IgD-negative memory B cell (primary cell): ENCODE results near the gene PKNOX2. TPM values are rescaled to one million over a fixed set of nuclear protein-coding genes. Genes with fewer than 3 reads are reported as not detected.
A peak's percentile ranks its signal among the peaks of the same experiment; 100 is the strongest.

ENCODE experiments used
- H3K27ac Mint-ChIP-seq, 3 donors: one replicate each; pipeline ENCODE4 v1.8.0; 2020 to 2022; ENCODE audit warnings: mild to moderate bottlenecking in 3 of 3, mixed read lengths in 3 of 3, moderate library complexity in 1 of 3
- H3K27me3 Mint-ChIP-seq: one replicate; pipeline ENCODE4 v1.8.0; 2021; ENCODE audit warnings: mixed read lengths
- H3K36me3 Mint-ChIP-seq: one replicate; pipeline ENCODE4 v1.8.0; 2020; ENCODE audit warnings: mild to moderate bottlenecking, mixed read lengths
- H3K4me1 Mint-ChIP-seq, 3 donors: one replicate each; pipeline ENCODE4 v1.8.0; 2020 to 2022; ENCODE audit warnings: mixed read lengths in 3 of 3, mild to moderate bottlenecking in 1 of 3
- H3K4me3 Mint-ChIP-seq, 4 donors: one replicate each; pipeline ENCODE4 v1.8.0; 2020 to 2022; ENCODE audit warnings: mild to moderate bottlenecking in 4 of 4, mixed read lengths in 4 of 4, moderate library complexity in 3 of 4
- H3K9me3 Mint-ChIP-seq, 3 donors: one replicate each; pipeline ENCODE4 v1.8.0; 2020 to 2021; ENCODE audit warnings: mixed read lengths in 3 of 3, mild to moderate bottlenecking in 1 of 3
- polyA plus RNA-seq: library from polyadenylated mRNA; unstranded; fragments of 300-500 nt; fragmentation: Illumina TruSeq; gene quantifications from one replicate; pipeline ENCODE4 v1.2.3, GENCODE V29; 2021

PKNOX2 gene
- polyA plus RNA-seq, 1 donor from 2014 or later, result not detected

GRCh38 chr11:125330462-125331325 lies 166.1 kb downstream of the PKNOX2 start:
- Mint-ChIP-seq H3K4me3 (peak overlapping the region in 1 of 4 donors; percentile 37), H3K36me3 (no peaks in the 10 kb centered on the region), H3K27ac (no peak overlapping the region)

GRCh38 chr11:125331357-125332035 lies 166.9 kb downstream of the PKNOX2 start:
- Mint-ChIP-seq H3K27ac (no peak overlapping the region), H3K27me3 (peaks cover 19% of the 10 kb centered on the region)

More at GRCh38 chr11:125330462-125331325, 166.1 kb downstream of the PKNOX2 start:
- Mint-ChIP-seq H3K4me1 (no peaks in the 10 kb centered on the region), H3K27me3 (peaks cover 23% of the 10 kb centered on the region), H3K9me3 (no peaks in the 10 kb centered on the region)

GRCh38 chr11:125332821-125333220 lies 168.3 kb downstream of the PKNOX2 start:
- Mint-ChIP-seq H3K27ac (no peak overlapping the region), H3K4me3 (no peak overlapping the region), H3K36me3 (no peaks in the 10 kb centered on the region), H3K9me3 (no peaks in the 10 kb centered on the region), H3K4me1 (no peaks in the 10 kb centered on the region), H3K27me3 (peaks cover 10% of the 10 kb centered on the region)

More at GRCh38 chr11:125331357-125332035, 166.9 kb downstream of the PKNOX2 start:
- Mint-ChIP-seq H3K4me1 (no peaks in the 10 kb centered on the region), H3K36me3 (no peaks in the 10 kb centered on the region), H3K9me3 (no peaks in the 10 kb centered on the region), H3K4me3 (no peak overlapping the region)

GRCh38 chr11:125333354-125334073 lies 169.0 kb downstream of the PKNOX2 start:
- Mint-ChIP-seq H3K36me3 (no peaks in the 10 kb centered on the region), H3K4me3 (no peak overlapping the region), H3K27me3 (peaks cover 10% of the 10 kb centered on the region), H3K27ac (no peak overlapping the region), H3K9me3 (no peaks in the 10 kb centered on the region), H3K4me1 (no peaks in the 10 kb centered on the region)

GRCh38 chr11:125335106-125335505 lies 170.6 kb downstream of the PKNOX2 start:
- Mint-ChIP-seq H3K4me3 (no peak overlapping the region), H3K4me1 (no peaks in the 10 kb centered on the region), H3K9me3 (no peaks in the 10 kb centered on the region), H3K36me3 (no peaks in the 10 kb centered on the region), H3K27ac (no peak overlapping the region), H3K27me3 (peaks cover 8% of the 10 kb centered on the region)

- no peaks in the 10 kb centered on the region for H3K4me1 Mint-ChIP-seq
- H3K27me3 Mint-ChIP-seq, result peaks cover 6% of the 10 kb centered on the region
- no peak overlapping the region for H3K4me3 Mint-ChIP-seq
- H3K9me3 Mint-ChIP-seq, result no peaks in the 10 kb centered on the region
- H3K27ac Mint-ChIP-seq, result no peak overlapping the region
- H3K36me3 Mint-ChIP-seq, result no peaks in the 10 kb centered on the region
These were observed 173.6 kb downstream of the PKNOX2 start for GRCh38 chr11:125337836-125338834.

- no peaks in the 10 kb centered on the region for H3K9me3 Mint-ChIP-seq
- H3K4me3 Mint-ChIP-seq, result no peak overlapping the region
- no peaks in the 10 kb centered on the region for H3K4me1 Mint-ChIP-seq
- peaks cover 10% of the 10 kb centered on the region for H3K27me3 Mint-ChIP-seq
- no peak overlapping the region for H3K27ac Mint-ChIP-seq
- H3K36me3 Mint-ChIP-seq, result no peaks in the 10 kb centered on the region
These were observed 174.6 kb downstream of the PKNOX2 start for GRCh38 chr11:125338886-125339811.

GRCh38 chr11:125341676-125342075 lies 177.1 kb downstream of the PKNOX2 start:
- Mint-ChIP-seq H3K4me1 (no peaks in the 10 kb centered on the region), H3K4me3 (no peak overlapping the region), H3K27me3 (peaks cover 14% of the 10 kb centered on the region), H3K36me3 (no peaks in the 10 kb centered on the region), H3K9me3 (peaks cover 0 to 2% (median 0%) of the 10 kb centered on the region in 3 donors), H3K27ac (no peak overlapping the region)

GRCh38 chr11:125342281-125342930 lies 177.9 kb downstream of the PKNOX2 start:
- Mint-ChIP-seq H3K27ac (no peak overlapping the region), H3K27me3 (peaks cover 14% of the 10 kb centered on the region), H3K36me3 (no peaks in the 10 kb centered on the region), H3K4me3 (no peak overlapping the region), H3K4me1 (no peaks in the 10 kb centered on the region), H3K9me3 (peaks cover 0 to 2% (median 0%) of the 10 kb centered on the region in 3 donors)

- Mint-ChIP-seq H3K4me3 (no peak overlapping the region), H3K4me1 (no peaks in the 10 kb centered on the region), H3K36me3 (peaks cover 1% of the 10 kb centered on the region), H3K27ac (no peak overlapping the region), H3K27me3 (peaks cover 14% of the 10 kb centered on the region), H3K9me3 (peaks cover 0 to 2% (median 0%) of the 10 kb centered on the region in 3 donors)
These were observed 178.7 kb downstream of the PKNOX2 start for GRCh38 chr11:125343086-125343717.

GRCh38 chr11:125343718-125344131 lies 179.2 kb downstream of the PKNOX2 start:
- Mint-ChIP-seq H3K4me3 (no peak overlapping the region), H3K4me1 (no peaks in the 10 kb centered on the region), H3K27me3 (peaks cover 18% of the 10 kb centered on the region)

GRCh38 chr11:125344846-125345420 lies 180.4 kb downstream of the PKNOX2 start:
- Mint-ChIP-seq H3K36me3 (peaks cover 1% of the 10 kb centered on the region), H3K4me3 (no peak overlapping the region), H3K4me1 (no peaks in the 10 kb centered on the region), H3K27ac (no peak overlapping the region), H3K9me3 (peaks cover 0 to 2% (median 0%) of the 10 kb centered on the region in 3 donors), H3K27me3 (peaks cover 14% of the 10 kb centered on the region)

More at GRCh38 chr11:125343718-125344131, 179.2 kb downstream of the PKNOX2 start:
- Mint-ChIP-seq H3K27ac (no peak overlapping the region), H3K9me3 (peaks cover 0 to 2% (median 0%) of the 10 kb centered on the region in 3 donors), H3K36me3 (peaks cover 1% of the 10 kb centered on the region)
